Tibial nerve (tissue), 4 donors: ENCODE results near the gene NAP1L1. TPM values are rescaled to one million over a fixed set of nuclear protein-coding genes. Genes with fewer than 3 reads are reported as not detected.
A peak's percentile ranks its signal among the peaks of the same experiment; 100 is the strongest.

Source experiments
- DNase-seq, 2 donors: peaks; one replicate each; pipeline ENCODE4 v3.0.0-alpha.2; 2019; ENCODE audit warnings: low spot score in 2 of 2
- H3K27ac ChIP-seq, 4 donors: fragments of 200-600 bp; sonication (generic) in 3 of 4; one replicate each; pipeline ENCODE4 v1.5.1; 2017 to 2019; ENCODE audit warnings: mild to moderate bottlenecking in 1 of 4
- H3K27me3 ChIP-seq, 2 donors: fragments of 200-600 bp; sonication (generic) in 1 of 2; one replicate each; pipeline versions ENCODE4 v1.5.1 to v1.6.0; 2017 to 2019
- H3K36me3 ChIP-seq, 3 donors: fragments of 200-600 bp; sonication (generic); one replicate each; pipeline ENCODE4 v1.5.1; 2018 to 2019
- H3K4me1 ChIP-seq, 4 donors: fragments of 200-600 bp; sonication (generic) in 3 of 4; one replicate each; pipeline ENCODE4 v1.5.1; 2017 to 2019
- H3K4me3 ChIP-seq, 4 donors: fragments of 200-600 bp; sonication (generic) in 3 of 4; one replicate each; pipeline ENCODE4 v1.5.1; 2017 to 2019; ENCODE audit warnings: mild to moderate bottlenecking in 1 of 4, moderate library complexity in 1 of 4
- H3K9me3 ChIP-seq, 4 donors: fragments of 200-600 bp; sonication (generic) in 3 of 4; one replicate each; pipeline ENCODE4 v1.5.1; 2017 to 2019
- EP300 ChIP-seq, 2 donors: sonication (generic); formaldehyde crosslinking; IDR thresholded peaks; one replicate each; pipeline ENCODE4 v1.6.1; 2017; ENCODE audit warnings: antibody characterized with exemption in 2 of 2, mild to moderate bottlenecking in 1 of 2
- POLR2A ChIP-seq, 2 donors: fragments of 450-650 bp; IDR thresholded peaks; one replicate each; pipeline ENCODE4 v1.6.1; 2017; ENCODE audit warnings: antibody characterized with exemption in 2 of 2, mild to moderate bottlenecking in 2 of 2, moderate library complexity in 2 of 2
- WGBS, 2 donors: methylation state at CpG; one replicate each; pipeline ENCODE4 v1.1.5; 2018; 5-methylcytosine and 5-hydroxymethylcytosine counted together
- total RNA-seq, 4 donors: library from RNA; depleted of rRNA; stranded (reverse); fragments of >200 nt; gene quantifications; one replicate each; pipeline ENCODE4 v1.1.0, GENCODE V29; 2016
- TF ChIP-seq, protein P1 (sequence below), 5 experiments: fragments of 200-600 bp in 3 of 5; fragments of 450-650 bp in 2 of 5; sonication (generic) in 3 of 5; IDR thresholded peaks; one replicate each; pipeline ENCODE4 v1.5.1; 2016 to 2019; ENCODE audit warnings: antibody characterized with exemption in 5 of 5, mild to moderate bottlenecking in 3 of 5, moderate library complexity in 2 of 5

Gene NAP1L1
- total RNA-seq, 4 donors from 2014 or later, result 325 to 541 (median 390) TPM

DNA sequence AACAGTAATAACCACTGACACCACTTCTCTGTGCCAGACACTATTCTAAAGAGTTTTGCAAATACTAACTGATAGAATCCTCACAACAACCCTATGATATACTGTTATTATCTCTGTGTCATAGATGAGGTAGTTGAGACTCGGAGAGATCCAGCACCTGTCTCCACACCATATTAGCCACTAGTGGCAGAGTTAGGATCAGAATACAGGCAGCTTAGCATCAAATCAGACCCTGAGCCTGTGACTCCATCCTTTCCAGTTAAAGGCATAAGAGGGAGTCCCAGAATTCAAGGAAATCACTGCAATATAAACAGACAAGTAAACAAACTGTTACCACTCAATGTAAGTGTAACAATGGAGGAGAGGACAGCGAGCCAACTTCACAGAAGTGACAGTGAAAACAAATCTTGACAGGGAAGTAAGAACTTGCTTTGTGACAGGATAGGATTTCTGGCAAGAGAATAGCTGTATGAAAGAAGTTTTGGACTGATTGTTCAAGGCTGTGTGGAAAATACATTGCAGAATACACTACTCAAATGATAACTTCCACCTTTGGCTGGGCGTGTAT lies 11.7 kb upstream of the NAP1L1 start:
- H3K36me3 ChIP-seq, result no peaks in the 10 kb centered on the region
- TF ChIP-seq EP300 (IDR thresholded peaks at IDR 0.05), result no peak
- no peak for TF ChIP-seq POLR2A (IDR thresholded peaks at IDR 0.05)
- TF ChIP-seq, protein P1, sequence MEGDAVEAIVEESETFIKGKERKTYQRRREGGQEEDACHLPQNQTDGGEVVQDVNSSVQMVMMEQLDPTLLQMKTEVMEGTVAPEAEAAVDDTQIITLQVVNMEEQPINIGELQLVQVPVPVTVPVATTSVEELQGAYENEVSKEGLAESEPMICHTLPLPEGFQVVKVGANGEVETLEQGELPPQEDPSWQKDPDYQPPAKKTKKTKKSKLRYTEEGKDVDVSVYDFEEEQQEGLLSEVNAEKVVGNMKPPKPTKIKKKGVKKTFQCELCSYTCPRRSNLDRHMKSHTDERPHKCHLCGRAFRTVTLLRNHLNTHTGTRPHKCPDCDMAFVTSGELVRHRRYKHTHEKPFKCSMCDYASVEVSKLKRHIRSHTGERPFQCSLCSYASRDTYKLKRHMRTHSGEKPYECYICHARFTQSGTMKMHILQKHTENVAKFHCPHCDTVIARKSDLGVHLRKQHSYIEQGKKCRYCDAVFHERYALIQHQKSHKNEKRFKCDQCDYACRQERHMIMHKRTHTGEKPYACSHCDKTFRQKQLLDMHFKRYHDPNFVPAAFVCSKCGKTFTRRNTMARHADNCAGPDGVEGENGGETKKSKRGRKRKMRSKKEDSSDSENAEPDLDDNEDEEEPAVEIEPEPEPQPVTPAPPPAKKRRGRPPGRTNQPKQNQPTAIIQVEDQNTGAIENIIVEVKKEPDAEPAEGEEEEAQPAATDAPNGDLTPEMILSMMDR (IDR thresholded peaks at IDR 0.05), result no peak
- no peak overlapping the region for H3K4me3 ChIP-seq
- H3K27me3 ChIP-seq, result no peaks in the 10 kb centered on the region
- no peak for DNase-seq
- H3K4me1 ChIP-seq, result no peaks in the 10 kb centered on the region
- H3K27ac ChIP-seq, result no peak overlapping the region
- H3K9me3 ChIP-seq, result no peaks in the 10 kb centered on the region
- 85 to 87% methylated on average over 3 of the region's 3 CpGs for WGBS, 2 donors

- WGBS, 2 donors, result 91 to 99% methylated on average over 3 of the region's 3 CpGs
- H3K9me3 ChIP-seq, result no peaks in the 10 kb centered on the region
- no peaks in the 10 kb centered on the region for H3K36me3 ChIP-seq
- no peaks in the 10 kb centered on the region for H3K4me1 ChIP-seq
- TF ChIP-seq POLR2A (IDR thresholded peaks at IDR 0.05), result no peak
- TF ChIP-seq, protein P1 (IDR thresholded peaks at IDR 0.05), result no peak
- TF ChIP-seq EP300 (IDR thresholded peaks at IDR 0.05), result no peak
- DNase-seq, result no peak
- H3K27ac ChIP-seq, result no peak overlapping the region
- no peaks in the 10 kb centered on the region for H3K27me3 ChIP-seq
- H3K4me3 ChIP-seq, result no peak overlapping the region
Observed at GRCh38 chr12:76094754-76095153, 10.3 kb upstream of the NAP1L1 start.

DNA sequence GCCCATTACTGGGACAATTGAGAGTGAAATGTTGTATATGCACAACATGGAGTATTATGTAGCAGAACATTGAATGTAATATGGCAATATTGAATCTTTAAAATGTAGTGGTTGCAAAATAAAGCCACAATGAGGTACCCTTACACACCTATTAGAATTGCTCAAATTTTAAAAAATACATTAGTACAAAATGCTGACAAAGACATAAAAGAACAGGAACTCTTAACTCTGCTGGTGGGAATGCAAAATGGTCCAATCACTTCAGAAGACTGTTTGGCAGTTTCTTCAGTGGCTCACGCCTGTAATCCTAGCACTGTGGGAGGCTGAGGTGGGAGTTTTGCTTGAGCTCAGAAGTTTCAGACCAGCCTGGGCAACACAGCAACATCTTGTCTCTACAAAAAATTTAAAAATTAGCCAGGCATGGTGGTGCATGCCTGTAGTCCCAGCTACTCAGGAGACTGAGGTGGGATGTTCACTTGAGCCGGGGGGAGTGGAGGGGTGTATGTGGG lies 6.8 kb upstream of the NAP1L1 start:
- H3K4me1 ChIP-seq, result no peaks in the 10 kb centered on the region
- no peaks in the 10 kb centered on the region for H3K9me3 ChIP-seq
- DNase-seq, result no peak
- no peak overlapping the region for H3K27ac ChIP-seq
- 34 to 53% methylated on average over 2 of the region's 2 CpGs for WGBS, 2 donors
- no peaks in the 10 kb centered on the region for H3K36me3 ChIP-seq
- TF ChIP-seq POLR2A (IDR thresholded peaks at IDR 0.05) (no peak), EP300 (IDR thresholded peaks at IDR 0.05) (no peak)
- TF ChIP-seq, protein P1 (IDR thresholded peaks at IDR 0.05), result no peak
- H3K4me3 ChIP-seq, result no peak overlapping the region
- no peaks in the 10 kb centered on the region for H3K27me3 ChIP-seq

DNA sequence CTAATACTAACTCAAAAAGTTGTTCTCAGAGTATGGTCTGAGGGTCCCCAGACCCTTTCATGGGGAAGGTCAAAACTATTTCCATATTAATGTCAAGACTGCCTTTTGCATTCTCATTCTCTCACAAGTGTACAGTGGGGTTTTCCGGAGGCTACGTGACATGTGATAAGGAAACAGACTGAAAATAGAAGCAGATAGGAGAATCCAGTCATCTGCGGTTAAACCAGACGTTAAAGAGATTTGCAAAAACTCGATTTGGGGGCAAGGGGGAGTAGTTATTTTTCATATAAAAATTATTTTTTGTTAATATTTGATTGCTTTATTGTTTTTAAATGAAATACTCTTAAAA lies 1.0 kb upstream of the NAP1L1 start:
- TF ChIP-seq POLR2A (IDR thresholded peaks at IDR 0.05) (no peak), EP300 (IDR thresholded peaks at IDR 0.05) (no peak)
- TF ChIP-seq, protein P1 (IDR thresholded peaks at IDR 0.05), result no peak
- peak overlapping the region; percentile 64 to 92 (median 82) for H3K4me3 ChIP-seq
- H3K27ac ChIP-seq, result peak overlapping the region; percentile 86 to 99 (median 98)
- no peak for DNase-seq
- peaks cover 0 to 3% (median 0%) of the 10 kb centered on the region in 3 donors for H3K36me3 ChIP-seq
- no peaks in the 10 kb centered on the region for H3K27me3 ChIP-seq
- H3K4me1 ChIP-seq, result peaks cover 0 to 41% (median 15%) of the 10 kb centered on the region in 4 donors
- no peaks in the 10 kb centered on the region for H3K9me3 ChIP-seq
- WGBS, 2 donors, result 15 to 20% methylated on average over 5 of the region's 5 CpGs

DNA sequence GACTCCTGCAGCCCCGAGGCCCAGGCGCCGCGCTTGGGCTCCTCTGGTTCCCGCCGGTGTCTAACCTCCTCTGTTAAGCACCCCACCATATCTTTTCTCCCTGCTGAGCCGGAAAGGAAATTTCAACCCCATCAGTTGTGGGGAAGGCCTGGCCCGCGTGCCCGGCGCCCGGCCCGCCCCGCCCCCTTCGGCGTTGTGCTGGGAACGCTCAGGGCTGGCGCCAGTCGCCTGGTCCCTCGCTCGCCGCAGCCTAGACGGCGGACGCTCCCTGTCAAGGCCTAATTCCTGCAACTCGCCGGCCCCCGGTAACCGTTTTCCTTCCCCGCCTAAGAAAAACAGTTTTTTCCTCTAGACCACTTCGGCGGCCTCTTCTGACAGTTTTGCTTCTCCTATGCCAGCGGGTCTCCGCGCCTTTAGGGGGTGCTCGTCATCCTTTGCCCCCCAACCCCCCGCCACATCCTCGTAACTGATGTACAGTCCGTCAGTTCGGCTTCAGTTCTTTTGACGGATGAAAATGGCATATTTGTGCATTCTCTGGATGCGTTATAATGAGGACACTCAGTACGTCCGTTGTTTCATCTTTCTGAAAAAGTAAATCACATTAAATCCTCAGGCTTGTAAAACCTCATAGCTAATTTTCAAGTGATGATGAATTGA lies 506 bp upstream of the NAP1L1 start:
- peak; percentile 37 to 50 for TF ChIP-seq EP300 (IDR thresholded peaks at IDR 0.05)
- no peak for TF ChIP-seq POLR2A (IDR thresholded peaks at IDR 0.05)
- TF ChIP-seq, protein P1 (IDR thresholded peaks at IDR 0.05), result peak in 3 of 5 experiments; percentile 8 to 22 (median 16)
- Histone ChIP-seq H3K36me3 (peaks cover 0 to 8% (median 0%) of the 10 kb centered on the region in 3 donors), H3K4me3 (peak overlapping the region; percentile 64 to 92 (median 82)), H3K27me3 (no peaks in the 10 kb centered on the region), H3K4me1 (peaks cover 0 to 42% (median 15%) of the 10 kb centered on the region in 4 donors), H3K27ac (peak overlapping the region; percentile 86 to 99 (median 98)), H3K9me3 (no peaks in the 10 kb centered on the region)
- 0 to 1% methylated on average over 27 to 34 of the region's 44 CpGs for WGBS, 2 donors
- DNase-seq, result peak in 1 of 2 donors; percentile 68
